NCI-H510A treated with DMSO at 0.1 percent for 48 hours (cell line): ENCODE results near the gene MRPL54.

ENCODE experiments used
- DNase-seq: peaks from one replicate; lab custom pipeline; 2025; lab: John Stamatoyannopoulos, UW

The MRPL54 gene

GRCh38 chr19:3762501-3763459 is at the start of gene MRPL54:
Gene MRPL54 (plus strand): TSS chr19:3762682. CDS start chr19:3762701, 19 bp downstream.
- DNase-seq: peak; percentile 99

DNA sequence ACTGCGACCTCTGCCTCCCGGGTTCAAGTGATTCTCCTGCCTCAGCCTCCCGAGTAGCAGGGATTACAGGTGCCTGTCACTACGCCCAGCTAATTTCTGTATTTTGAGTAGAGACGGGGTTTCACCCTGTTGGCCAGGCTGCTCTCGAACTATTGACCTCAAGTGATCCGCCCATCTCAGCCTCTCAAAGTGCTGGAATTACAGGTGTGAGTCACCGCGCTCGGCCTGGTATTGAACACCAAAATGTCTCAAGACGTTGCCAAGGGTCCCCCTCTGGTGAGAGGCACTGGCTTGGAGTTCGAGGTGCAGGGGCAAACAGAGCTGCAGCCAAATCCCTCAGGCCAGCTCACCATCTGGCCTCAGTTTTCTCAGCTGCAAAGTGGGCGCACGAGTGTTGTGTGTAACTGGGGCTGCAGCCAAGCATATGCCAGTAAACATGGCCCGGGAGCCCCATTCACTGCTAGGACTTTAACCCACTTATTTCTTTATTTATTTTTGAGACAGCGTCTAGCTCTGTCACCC is 46.3 kb upstream of the MRPL54 start:
- DNase-seq: no peak

DNA sequence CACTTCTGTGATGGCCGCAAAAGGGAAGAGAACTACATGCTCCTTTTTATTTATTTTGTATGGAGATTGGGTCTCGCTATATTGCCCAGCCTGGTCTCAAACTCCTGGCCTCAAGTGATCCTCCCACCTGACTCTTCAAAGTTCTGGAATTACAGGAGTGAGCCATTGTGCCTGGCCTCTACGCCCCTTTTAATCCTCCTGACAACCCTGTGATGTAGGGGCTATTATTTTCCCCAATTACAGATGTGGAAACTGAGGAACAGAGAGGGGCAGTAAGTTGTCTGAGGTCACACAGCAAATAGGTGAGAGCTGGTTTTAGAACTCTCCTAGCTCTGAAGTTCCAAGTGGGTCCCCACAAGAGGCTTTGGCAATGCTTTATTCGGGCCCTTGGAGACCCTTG is 42.6 kb upstream of the MRPL54 start:
- DNase-seq: no peak

- no peak for DNase-seq
Observed at GRCh38 chr19:3720349-3720917, 42.0 kb upstream of the MRPL54 start.

DNA sequence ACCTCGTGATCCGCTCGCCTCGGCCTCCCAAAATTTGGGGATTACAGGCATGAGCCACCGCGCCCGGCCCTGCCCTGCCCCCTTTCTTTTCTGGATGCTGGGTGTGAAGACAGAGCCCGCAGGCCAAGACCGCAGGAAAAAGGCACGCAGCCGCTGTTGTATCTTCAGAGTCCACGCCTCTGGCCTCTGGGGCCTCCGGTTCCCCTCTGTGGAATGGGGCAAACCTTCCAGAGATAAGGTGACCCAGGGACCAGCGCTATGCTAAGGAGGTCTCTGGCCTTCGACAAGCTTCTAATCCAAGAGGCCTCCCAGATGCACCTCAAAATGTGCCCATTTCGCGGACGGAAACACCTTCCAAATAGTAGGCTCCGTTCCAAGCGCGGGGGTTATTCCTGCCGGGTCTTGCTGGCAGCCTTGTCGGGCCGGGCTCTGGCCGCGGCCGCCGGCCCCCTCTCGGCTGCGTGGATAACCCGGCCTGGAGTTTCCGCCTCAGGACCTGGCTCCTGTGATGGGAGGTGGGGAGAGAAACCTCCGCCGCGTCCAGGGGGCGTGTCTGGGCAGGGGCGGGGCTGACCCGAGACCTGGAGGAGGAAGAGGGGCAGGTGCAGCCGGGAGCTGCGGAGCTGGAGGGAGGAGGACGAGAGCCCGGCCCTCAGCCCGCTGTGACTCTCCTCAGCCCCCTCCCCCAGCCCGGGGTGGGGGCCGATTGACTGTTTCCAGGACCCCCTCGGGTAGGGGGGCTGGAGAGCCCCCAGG is 41.2 kb upstream of the MRPL54 start:
- peak; percentile 91 for DNase-seq

- DNase-seq: no peak
Observed at GRCh38 chr19:3721887-3722442, 40.5 kb upstream of the MRPL54 start.

DNA sequence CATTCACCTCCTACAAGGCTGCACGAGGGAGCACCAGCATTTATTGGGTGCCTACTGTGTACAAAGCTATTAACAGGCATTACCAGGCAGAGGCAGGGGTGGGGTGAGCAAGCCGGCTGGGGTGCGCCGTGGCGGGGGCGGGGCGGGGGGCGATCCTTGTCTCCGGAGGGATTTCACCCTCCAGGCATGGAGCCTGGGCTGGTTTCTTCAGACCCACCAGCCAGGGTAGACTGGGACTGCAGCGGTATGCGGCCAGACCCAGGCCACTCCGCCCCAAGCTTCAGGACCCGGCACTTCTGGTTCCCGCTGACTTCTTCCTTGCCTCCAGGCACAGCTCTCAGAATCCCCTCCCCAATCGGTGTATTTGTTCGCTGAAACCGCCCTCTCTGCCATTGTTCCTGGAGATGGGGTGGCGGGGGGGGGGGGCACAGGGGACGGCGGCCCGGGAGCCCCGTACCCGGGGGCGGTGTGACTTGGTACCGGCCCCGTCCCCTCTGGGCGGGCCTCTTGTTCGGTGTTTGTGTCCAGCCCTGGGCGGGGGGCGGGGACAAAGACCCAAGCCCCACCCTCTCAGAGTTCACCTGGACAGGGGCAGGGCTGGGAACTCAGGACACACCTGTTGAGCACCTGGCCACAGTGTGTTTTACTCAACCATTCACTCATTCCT is 39.9 kb upstream of the MRPL54 start:
- peak; percentile 65 for DNase-seq

DNA sequence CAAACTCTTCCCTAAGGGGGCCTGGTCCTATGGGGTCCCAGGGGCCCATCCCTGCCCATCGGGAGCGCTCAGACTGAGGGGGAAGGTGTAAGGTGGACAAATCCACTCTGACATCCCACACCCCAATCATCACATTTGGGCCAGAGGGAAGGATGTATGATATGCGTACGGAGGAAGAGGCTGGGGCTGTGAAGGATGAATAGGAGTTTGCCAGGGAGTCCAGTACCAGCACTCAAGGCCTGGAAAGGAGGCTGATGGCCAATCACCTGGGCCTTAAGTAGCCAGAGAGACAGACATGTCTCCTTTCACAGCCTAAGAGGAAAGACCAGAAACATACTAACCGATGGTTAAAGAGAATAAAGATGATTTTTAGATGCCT is 39.4 kb upstream of the MRPL54 start:
- DNase-seq: no peak

- no peak for DNase-seq
Observed at GRCh38 chr19:3723883-3724282, 38.6 kb upstream of the MRPL54 start.

GRCh38 chr19:3725121-3725520 is 37.4 kb upstream of the MRPL54 start:
- no peak for DNase-seq

DNA sequence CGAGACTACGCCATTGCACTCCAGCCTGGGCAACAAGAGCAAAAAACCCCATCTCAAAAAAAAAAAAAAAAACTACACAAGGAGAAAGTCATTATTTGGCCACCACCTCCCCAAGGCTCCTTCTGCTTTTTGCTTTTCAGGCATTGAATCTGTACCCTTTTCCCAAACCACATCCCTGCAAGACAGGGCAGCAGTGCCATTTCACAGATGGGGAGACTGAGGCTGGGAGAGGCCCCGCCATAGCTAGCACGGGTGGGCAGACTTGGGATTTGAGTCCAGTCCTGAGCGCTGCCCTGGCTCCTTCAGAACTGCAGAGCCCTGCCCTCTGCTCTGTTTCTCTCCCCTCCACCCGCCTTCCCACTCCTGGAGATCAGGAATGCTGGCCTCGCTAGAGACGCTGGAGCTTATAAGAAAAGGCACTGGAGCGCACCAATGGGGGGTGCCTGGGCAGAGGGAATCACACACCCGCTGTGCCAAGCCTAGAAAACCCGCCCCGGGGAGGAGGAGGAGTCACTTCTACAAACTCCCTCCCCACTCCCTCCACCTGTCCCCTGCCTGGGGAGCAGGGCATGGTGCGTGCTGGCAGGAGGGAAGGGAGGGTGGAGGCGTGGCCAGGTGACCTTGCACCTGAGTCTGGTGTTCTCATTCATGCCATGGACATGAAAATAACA is 36.7 kb upstream of the MRPL54 start:
- peak; percentile 73 for DNase-seq

DNA sequence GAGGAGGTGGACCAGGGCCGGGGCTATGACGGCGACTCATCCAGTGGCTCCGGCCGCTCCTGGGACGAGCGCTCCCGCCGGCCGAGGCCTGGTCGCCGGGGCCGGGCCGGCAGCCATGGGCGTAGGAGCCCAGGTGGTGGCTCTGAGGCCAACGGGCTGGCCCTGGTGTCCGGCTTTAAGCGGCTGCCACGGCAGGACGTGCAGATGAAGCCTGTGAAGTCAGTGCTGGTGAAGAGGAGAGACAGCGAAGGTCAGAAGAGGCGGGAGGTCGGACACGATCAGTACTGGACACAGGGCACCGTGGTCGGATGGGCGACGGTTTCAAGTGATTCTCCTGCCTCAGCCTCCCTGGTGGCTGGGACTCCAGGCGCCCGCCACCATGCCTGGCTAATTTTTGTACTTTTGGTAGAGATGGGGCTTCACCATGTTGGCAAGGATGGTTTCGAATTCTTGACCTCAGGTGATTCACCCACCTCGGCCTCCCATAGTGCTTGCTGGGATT is 32.0 kb upstream of the MRPL54 start:
- no peak for DNase-seq

- DNase-seq: no peak
Observed at GRCh38 chr19:3732108-3732507, 30.4 kb upstream of the MRPL54 start.

- DNase-seq: no peak
Observed at GRCh38 chr19:3733549-3734309, 28.8 kb upstream of the MRPL54 start.

DNA sequence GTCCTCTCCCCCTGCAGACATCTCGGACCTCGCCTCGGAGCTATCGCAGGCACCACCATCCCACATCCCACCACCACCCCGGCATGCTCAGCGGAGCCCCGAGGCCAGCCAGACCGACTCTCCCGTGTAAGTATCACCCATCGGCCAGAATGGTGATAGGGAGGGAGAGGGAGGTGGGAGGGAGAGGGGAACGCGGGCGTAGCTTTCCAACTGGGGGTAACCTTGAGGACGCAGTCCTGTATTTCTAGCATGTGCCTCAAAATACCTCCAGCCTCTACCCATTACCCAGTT is 28.2 kb upstream of the MRPL54 start:
- no peak for DNase-seq

- no peak for DNase-seq
Observed at GRCh38 chr19:3736106-3736724, 26.3 kb upstream of the MRPL54 start.

- no peak for DNase-seq
Observed at GRCh38 chr19:3737487-3738205, 24.8 kb upstream of the MRPL54 start.

- DNase-seq: no peak
Observed at GRCh38 chr19:3738477-3739220, 23.8 kb upstream of the MRPL54 start.
